ENCODE data around the gene MAS1L. TPM values are rescaled to one million over a fixed set of nuclear protein-coding genes. Genes with fewer than 3 reads are reported as not detected.

MAS1L gene
- total RNA-seq, 1 experiment from 2014 or later, result not detected

GRCh38 chr6:29531668-29532067, 43.9 kb upstream of the MAS1L start:
- Histone ChIP-seq H2BK20ac (ENCODE audit: low read depth, low read length, poor library complexity, severe bottlenecking) (no peak overlapping the region), H3K27ac (ENCODE audit: insufficient read length, low read depth, low read length) (no peak overlapping the region), H3T11ph (ENCODE audit: low read length) (no peak overlapping the region), H2BK15ac (ENCODE audit: low read depth, low read length) (no peak overlapping the region), H3K79me2 (ENCODE audit: insufficient read depth, low read length) (no peaks in the 10 kb centered on the region), H2BK12ac (ENCODE audit: insufficient read length, low read depth, low read length) (no peak overlapping the region), H3K9me3 (ENCODE audit: control insufficient read depth, low read depth, low read length) (no peaks in the 10 kb centered on the region), H2AFZ (ENCODE audit: low read length) (no peak overlapping the region), H3K18ac (ENCODE audit: insufficient read length, low read depth, low read length) (no peak overlapping the region), H3K9ac (ENCODE audit: extremely low read depth, insufficient read length, low read length) (no peak overlapping the region), H4K8ac (replicated peaks; ENCODE audit: insufficient read length, low read depth, low read length) (no peak overlapping the region), H3K4ac (ENCODE audit: low read depth, low read length) (no peak overlapping the region), H3K4me1 (ENCODE audit: insufficient read depth, low read length) (no peaks in the 10 kb centered on the region), H2BK5ac (ENCODE audit: insufficient read length, low read length) (no peak overlapping the region), H3K23me2 (ENCODE audit: insufficient read length, low read depth, low read length, poor library complexity, severe bottlenecking) (no peaks in the 10 kb centered on the region), H4K91ac (ENCODE audit: insufficient read length, low read depth, low read length) (no peak overlapping the region), H3K23ac (ENCODE audit: insufficient read length, low read depth, low read length) (no peak overlapping the region), H3K27me3 (ENCODE audit: insufficient read depth, low read length) (no peaks in the 10 kb centered on the region), H2BK120ac (ENCODE audit: low read depth, low read length, poor library complexity, severe bottlenecking) (no peak overlapping the region), H3K79me1 (ENCODE audit: insufficient read depth, low read depth, low read length, poor library complexity, severe bottlenecking) (no peaks in the 10 kb centered on the region), H3K14ac (ENCODE audit: insufficient read depth, low read length) (no peak overlapping the region), H4K5ac (ENCODE audit: insufficient read length, low read depth, low read length) (no peak overlapping the region), H2AK5ac (ENCODE audit: insufficient read length, low read length) (no peak overlapping the region), H3K4me2 (ENCODE audit: insufficient read depth, insufficient read length, low read length) (no peak overlapping the region), H4K20me1 (ENCODE audit: control insufficient read depth, insufficient read depth, insufficient read length) (no peaks in the 10 kb centered on the region), H3K56ac (ENCODE audit: insufficient read length, low read depth, low read length) (no peak overlapping the region)
- Mint-ChIP-seq H3K4me1 (no peaks in the 10 kb centered on the region), H3K9me3 (no peaks in the 10 kb centered on the region; a peak in 1 of 5 replicates), H3K4me3 (no peak overlapping the region), H3K27ac (no peak overlapping the region; a peak in 1 of 7 replicates), H3K27me3 (ENCODE audit: low read depth) (peaks cover 2% of the 10 kb centered on the region; the same call in 1 of the 2 replicates), H3K36me3 (ENCODE audit: insufficient read depth in 1 of 3, low read depth in 3 of 3) (peaks cover 0 to 2% (median 0%) of the 10 kb centered on the region in 3 experiments; a peak in 2 of 7 replicates)
- no peak for DNase-seq
- no CpG with 5 or more reads among the region's 3 CpGs for WGBS (ENCODE audit: extremely low coverage, insufficient read length, low lambda C conversion rate)
- no peak for TF ChIP-seq CTCF (conservative IDR thresholded peaks at IDR 0.05)
